ENCODE measurements around the gene MAS1.

The MAS1 gene

DNA sequence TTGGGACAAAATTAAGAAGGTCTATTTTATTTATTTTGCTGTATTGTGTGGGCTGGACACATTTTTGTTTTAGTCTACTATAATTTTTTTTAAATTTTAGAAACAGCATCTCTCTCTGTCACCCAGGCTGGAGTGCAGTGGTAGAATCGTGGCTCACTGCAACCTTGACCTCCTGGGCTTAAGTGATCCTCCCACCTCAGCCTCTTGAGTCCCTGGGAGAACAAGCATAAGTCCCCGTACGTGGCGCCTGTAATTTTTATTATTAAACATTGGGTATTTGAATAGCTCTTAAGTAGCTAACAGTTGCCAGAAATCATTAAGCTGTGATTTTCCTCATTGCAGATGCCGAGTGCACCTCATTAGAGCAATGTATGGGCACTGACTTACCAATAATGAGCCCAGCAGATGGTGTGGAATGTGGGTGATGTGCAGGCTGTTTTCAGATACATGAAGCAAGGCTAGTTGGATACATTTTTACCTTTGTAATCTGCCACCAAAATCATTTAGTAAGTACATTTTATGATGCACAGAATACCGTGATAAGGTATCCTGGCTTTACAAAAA is 10.3 kb upstream of the MAS1 start:
- DNase-seq, result no peak

GRCh38 chr6:159884720-159885119 is 6.1 kb upstream of the MAS1 start:
- DNase-seq, result no peak

DNA sequence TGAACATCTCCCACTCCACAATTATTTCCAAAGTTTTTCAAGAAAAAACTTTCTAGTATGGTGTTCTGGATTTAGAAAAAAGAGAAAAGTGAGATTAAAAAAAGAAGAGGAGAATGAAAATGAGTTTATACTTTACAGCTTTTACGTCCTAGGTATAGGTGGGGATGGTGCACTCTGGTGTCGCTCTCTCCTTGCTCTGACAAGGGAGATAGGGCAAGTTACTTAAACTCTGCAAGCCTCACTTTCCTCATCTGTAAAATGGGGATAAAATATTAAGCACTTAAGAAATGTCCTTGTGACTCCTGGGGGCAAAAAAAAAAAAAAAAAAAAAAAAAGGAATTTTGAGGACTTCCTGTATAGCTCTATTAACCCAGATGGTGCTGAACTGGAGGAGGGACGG is 4.5 kb upstream of the MAS1 start:
- no peak for DNase-seq

- no peak for DNase-seq
These were observed 3.6 kb upstream of the MAS1 start for GRCh38 chr6:159887146-159887545.

DNA sequence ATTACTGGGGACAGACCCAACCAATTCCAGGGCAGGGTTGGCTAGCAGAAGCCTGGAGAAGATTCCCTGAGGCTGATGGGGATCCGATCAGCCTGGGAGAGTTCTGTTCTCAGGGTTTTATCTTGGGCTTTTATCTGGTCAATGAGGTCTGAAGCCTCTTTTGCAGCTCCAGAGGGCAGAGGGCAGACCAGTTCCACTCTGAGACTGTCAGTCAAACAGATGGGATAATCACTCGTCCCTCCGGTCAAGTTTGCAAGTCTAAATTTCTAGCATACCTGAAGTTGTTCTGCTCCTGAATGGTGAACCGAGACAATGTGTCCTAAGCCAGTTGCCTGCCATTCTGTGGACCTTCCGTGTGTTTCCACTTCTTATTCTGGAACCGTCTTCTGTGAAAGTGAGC is 3.0 kb upstream of the MAS1 start:
- no peak for DNase-seq

GRCh38 chr6:159890201-159890600 is 587 bp upstream of the MAS1 start:
- DNase-seq, result no peak

DNA sequence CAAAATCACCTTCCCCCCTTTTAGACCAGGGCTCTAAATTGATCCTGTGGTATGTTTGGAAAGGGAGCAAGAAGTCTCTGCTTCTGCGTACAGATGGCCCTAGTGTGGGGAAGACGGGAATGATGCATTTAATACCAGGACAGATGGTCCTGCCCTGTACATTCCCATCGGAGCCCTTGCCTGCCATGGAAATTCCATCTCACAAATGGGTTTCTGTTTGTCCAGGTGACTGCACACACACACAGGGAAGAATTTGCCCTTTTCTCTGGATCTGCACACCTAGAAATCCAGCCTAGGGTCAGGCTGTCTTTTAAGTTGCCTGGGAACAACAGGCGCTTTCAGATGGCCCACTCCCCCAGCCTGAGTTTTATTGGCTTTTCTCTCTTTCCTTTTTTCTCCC is 1.3 kb downstream of the MAS1 start:
- DNase-seq, result no peak

DNA sequence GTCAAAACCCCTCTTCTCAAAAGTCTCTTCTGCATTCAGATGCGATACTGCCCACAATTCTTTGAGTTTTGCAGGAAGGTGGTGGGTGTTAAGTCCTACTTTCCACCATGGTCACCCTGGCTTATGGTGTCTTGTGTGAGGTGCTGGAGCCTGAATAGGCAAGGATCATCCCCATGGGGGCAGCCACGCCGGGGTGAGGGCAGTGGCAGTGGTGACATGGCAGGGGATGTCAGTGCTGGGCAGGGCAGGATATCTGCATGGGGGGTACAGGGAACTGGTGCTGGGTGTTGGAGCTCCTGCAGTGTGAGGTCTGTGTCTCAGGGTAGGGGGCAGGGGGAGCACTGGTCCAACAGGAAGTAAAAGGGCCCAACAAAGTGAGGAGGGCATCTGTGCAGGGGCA is 2.3 kb downstream of the MAS1 start:
- no peak for DNase-seq

DNA sequence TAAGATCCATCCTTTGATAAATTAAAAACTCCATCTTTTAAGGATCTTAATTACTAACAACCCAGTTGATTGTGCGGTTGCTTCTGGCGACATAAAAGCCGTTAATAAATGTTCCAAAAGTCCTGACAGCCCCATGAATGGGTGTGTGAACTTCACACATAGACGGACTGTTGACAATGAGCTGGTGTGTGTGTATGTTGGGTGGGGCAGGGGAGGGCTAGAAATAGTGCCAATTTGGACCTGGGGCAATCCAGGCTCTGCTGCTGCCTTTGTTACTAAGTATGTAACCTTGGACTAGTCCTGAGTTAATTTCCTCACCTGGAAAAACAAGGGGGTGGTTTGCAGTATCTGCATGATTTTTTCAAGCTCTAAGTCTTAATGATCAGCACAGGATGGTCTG is 4.2 kb downstream of the MAS1 start:
- DNase-seq, result no peak

DNA sequence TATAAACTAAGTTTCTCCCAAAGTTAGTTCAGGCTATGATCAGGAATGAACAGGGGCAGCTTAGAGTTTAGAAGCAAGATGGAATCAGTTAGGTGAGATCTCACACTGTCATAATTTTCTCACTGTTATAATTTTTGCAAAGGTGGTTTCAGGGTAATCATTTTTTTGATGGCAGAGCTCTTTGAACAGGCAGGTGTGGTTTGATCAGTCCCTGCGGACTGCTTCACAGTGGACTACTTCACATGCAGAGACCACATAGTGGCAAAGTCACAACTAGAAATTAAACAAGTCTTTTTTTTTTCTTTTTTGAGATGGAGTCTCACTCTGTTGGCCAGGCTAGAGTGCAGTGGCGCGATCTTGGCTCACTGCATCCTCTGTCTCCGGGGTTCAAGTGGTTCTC is 6.8 kb downstream of the MAS1 start:
- DNase-seq, result no peak

DNA sequence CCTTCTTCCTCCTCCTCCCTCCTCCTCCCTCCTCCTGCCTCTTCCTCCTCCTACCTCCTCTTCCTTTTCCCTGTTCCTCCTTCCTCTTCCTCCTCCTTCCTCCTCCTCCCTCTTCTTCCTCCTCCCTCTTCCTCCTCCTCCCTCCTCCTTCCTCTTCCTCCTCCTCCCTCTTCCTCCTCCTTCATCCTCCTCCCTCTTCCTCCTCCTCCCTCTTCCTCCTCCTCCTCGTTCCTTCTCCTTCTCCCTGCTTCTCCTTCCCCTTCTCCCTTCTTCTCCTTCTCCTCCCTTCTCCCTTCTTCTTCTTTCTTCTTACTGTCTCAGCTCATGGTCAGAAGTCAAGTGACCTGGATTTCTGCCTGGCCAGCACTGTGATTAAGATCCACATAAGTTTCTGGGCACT is 7.7 kb downstream of the MAS1 start:
- DNase-seq, result no peak

DNA sequence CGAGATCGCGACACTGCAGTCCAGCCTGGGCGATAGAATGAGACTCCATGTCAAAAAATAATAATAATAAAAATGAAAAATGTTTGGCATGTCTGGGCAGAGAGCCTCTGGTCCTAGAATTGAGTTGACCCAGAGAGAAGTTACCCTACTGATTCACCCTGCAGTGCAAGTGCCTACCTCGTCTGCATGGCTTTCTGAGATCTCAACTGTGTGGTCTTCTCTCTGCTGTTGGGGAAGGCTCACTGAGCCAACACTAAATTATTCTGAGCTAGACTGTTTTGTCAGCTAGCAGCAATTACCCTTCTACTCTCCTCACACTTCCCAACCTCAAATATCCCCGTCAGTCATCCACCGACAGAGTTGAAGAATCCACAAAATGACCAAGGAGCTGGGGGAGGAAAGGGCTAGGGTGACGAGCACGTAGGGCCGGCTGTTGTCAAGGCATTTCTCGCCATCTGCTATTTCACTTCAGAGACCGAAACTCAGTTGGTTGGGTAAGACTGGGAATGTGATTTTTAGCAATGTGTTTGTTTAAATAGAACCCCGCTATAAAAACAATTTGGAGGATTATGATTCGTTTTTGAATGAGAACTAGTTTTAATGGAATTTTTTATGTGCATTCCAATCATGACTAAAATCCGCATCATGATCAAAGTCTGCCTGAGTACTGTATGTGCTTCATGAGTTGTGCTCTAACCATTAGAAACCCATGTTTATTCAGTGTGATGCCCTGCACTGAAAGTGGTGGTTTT is 9.4 kb downstream of the MAS1 start:
- DNase-seq, result peak; percentile 97

DNA sequence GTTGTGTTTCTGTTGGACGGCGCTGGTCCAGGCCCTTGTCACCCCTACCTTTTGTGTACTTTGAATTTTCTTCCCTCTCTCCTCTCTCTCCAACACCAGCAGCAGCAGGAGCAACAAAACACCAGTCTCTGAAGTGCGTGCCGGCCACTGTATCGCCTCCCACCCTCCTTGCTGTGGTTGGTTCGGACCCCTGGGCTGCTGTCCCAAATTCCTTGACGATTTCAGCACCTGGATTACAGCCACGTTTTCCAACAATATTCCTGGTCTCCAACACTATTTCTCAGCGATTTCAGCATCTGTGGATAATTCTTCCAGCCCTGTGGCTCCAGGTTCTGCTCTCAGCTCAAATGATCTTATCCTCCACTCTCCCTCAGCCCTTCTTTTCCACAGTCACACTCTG is 11.8 kb downstream of the MAS1 start:
- DNase-seq, result no peak

DNA sequence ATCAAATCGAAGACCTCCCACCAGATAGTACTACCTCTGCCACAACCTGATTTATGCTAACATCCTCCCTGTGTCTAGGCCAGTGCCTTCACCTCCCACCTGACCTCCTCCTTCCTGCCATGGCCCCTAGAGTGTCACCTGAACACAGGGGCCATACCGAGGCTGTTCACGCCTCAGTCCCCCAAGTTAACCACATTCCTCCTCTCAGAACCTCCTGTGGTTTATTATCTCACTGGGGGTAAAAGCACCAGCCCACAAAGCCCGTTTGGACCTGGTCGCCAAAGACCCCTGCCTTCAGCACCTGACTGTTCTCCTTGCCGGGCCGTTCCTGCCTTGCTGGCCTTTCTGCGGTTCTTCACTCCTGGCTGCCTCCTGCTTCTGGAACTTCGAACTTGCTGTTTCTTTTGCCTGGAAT is 13.7 kb downstream of the MAS1 start:
- no peak for DNase-seq

GRCh38 chr6:159906400-159906799 is 15.6 kb downstream of the MAS1 start:
- DNase-seq, result no peak

DNA sequence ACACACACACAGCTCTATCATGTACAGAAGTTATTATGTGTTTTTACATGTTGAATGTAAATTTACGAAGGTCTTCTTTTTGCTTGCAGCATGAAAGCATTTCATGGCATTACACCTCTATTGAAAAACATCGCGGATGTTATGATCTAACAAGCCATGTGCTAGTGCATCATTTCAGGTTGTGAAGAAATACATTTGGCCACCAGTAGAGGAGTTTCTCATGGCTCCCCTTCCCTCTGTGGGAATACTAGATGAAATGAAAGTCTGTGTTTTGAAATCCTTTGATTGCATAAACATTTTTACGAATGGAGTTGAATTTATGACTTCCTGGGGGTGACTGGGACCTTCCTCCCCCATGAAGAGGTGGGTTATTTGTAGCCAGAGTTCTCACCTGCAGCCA is 17.7 kb downstream of the MAS1 start:
- no peak for DNase-seq

- no peak for DNase-seq
These were observed 18.2 kb downstream of the MAS1 start for GRCh38 chr6:159908979-159909378.

GRCh38 chr6:159910342-159910741 is 19.6 kb downstream of the MAS1 start:
- DNase-seq, result no peak

GRCh38 chr6:159913375-159913774 is 22.6 kb downstream of the MAS1 start:
- DNase-seq, result no peak

DNA sequence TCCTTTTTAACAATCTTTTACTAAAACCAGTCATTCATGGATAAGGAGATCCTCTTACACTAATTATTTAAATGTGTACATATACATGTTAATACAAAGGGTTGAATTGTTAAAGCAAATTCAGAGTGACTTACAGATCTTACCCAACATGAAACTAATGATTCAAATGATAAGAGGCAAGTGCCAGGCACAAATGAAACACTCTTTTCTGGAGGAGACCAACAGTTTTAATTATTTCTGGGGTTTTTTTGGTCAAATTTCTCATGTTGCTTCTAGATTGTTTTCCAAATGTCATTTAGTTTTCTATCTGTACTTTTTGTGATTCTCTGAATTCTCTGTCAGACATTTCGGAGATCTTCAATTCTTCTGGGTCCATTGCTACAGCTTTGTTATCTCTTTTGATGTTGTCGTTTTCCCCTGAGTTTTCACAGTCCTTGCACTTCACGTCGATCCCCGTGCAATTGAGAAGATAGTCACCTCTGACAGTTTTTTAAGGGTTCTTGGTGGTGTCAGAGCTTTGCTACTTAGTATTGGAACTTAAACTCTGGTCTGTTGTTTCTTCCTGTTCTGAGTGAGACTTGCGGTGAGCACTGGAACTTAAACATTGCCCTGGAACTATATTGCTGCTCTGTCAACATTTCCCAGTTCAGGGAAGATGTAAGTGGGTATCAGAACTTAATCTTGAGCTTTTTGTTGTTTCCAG is 23.2 kb downstream of the MAS1 start:
- no peak for DNase-seq

DNA sequence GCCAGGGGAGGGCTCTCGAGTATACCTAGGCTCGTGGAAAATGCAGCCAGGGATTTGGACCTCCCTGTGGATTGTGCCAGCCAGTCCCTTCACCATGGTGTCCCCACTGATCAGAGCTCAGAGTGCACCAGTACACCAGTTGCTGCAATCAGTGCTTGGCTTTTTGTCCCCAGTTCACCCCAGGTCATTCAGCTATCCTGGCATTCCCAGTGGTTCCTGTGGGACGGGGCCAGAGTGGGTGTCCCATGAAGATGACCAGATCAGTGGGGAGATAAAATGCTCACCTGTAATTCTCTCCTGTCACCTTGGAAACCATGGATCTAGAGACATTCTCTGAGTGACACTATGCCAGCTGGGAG is 23.8 kb downstream of the MAS1 start:
- DNase-seq, result no peak

DNA sequence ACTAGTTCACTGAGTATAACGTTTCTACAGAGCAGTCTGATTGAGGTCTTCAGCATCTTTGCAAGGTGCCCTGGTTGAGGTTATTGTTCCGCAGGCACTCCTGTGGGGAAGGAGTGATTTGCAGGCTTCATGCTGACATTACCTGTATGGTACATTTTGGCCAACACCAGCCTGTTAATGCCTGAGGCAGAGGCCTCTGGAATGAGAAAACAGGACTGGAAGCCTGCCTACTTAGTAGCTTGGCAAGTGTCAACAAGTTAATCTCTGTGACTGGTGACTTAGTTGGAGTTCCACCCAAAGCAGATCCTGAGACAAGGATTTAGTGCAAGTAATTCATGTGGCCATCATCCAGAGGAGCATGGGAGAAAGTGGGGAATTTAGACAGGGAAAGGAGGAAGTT is 24.6 kb downstream of the MAS1 start:
- DNase-seq, result no peak

GRCh38 chr6:159916237-159916636 is 25.4 kb downstream of the MAS1 start:
- DNase-seq, result no peak

DNA sequence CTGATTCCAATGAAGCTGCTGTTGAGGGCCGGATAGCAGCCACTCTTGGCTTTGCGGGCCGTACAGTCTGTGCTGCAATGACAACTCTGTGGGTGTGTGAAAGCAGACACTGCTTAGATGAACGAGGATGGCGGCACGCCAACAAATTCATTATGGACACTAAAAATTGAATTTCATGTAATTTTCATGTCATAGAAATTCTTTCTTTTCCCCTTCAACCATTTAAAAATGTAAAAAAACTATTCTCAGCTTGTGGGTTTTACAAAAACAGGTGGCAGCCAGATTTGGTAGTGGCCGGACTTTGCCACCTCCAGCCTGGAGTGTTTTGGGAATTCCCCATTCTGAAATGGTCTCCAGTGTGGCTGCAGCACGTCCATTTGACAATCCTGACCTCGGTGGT is 26.0 kb downstream of the MAS1 start:
- DNase-seq, result no peak
